HG03469 (cell line): Measurements from ENCODE around the gene PIGN.
A peak's percentile ranks its signal among the peaks of the same experiment; 100 is the strongest.

ENCODE experiments used
- ATAC-seq: cut with Tn5 transposase; IDR thresholded peaks from one replicate; pipeline ENCODE4 v1.9.1; 2021; ENCODE audit warnings: mild to moderate bottlenecking, moderate library complexity, moderate number of reproducible peaks; ENCODE audit not compliant: unreplicated experiment

PIGN gene

GRCh38 chr18:62186774-62187542 is at the start of gene PIGN, which contains the start of gene RELCH:
TSS of gene PIGN (minus strand) at chr18:62187056. CDS start at chr18:62161353, 25,703 bp downstream.
TSS of gene RELCH (plus strand) at chr18:62187255. CDS start at chr18:62187506, 251 bp downstream.
- ATAC-seq, result peak; percentile 79

- ATAC-seq, result no peak
Measured at GRCh38 chr18:62236252-62236651, 49.4 kb upstream of the PIGN start.

GRCh38 chr18:62226047-62226446 is 39.2 kb upstream of the PIGN start:
- no peak for ATAC-seq

DNA sequence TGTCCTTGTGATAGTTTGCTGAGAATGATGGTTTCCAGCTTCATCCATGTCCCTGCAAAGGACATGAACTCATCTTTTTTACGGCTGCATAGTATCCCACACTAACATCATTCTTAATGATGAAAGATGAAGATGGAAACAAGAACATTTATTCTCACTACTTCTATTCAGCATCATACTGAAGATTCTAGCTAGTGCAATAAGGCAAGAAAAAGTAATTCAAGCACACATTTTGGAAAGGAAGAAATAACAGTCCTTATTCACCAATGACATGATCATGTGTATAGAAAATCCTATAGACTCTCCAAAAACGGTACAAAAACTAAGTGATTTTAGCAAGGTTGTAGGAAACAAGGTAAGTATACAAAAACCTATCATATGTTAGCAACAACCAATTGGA is 37.4 kb upstream of the PIGN start:
- no peak for ATAC-seq

- ATAC-seq, result no peak
Measured at GRCh38 chr18:62214790-62215189, 27.9 kb upstream of the PIGN start.

DNA sequence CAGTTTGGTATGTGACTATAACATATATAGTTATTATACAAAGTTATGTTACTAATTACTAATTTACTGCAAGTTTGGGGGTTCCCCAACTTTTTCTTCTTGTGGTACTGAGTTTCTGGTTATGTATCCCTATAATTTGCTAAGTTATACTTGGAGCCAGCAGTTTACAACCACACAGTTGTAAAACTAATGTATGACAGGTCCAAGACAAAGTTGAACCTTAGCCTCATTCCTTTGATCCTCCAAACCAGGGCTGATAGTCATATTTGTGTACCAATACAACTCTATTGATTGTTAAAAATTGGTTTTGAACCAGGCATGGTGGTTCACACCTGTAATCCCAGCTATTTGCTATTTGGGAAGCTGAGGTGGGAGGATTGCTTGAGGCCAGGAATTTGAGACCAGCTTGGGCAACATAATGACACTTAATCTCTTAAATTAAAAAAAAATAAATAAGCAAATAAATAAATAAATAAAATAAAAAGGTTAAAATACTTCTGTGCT is 24.5 kb upstream of the PIGN start:
- no peak for ATAC-seq

- no peak for ATAC-seq
Measured at GRCh38 chr18:62210138-62210537, 23.3 kb upstream of the PIGN start.

DNA sequence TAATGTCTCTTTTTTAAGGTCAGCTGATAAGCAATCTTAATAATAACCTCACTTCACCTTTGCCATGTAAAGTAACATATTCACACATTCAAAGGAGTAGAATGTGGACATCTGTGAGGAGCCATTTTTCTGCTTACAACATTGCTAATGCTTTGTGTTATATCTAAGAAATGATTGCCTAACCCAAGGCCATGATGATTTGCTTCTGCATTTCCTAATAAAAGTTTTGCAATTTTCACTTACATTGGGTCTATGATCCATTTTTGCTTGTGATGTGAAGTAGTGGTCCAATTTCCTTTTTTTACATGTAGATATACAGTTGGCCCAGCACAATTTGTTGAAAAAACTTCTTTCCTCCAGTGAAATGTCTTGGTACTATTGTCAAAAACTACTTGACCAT is 22.2 kb upstream of the PIGN start:
- ATAC-seq, result no peak

- no peak for ATAC-seq
Measured at GRCh38 chr18:62206593-62206992, 19.7 kb upstream of the PIGN start.

DNA sequence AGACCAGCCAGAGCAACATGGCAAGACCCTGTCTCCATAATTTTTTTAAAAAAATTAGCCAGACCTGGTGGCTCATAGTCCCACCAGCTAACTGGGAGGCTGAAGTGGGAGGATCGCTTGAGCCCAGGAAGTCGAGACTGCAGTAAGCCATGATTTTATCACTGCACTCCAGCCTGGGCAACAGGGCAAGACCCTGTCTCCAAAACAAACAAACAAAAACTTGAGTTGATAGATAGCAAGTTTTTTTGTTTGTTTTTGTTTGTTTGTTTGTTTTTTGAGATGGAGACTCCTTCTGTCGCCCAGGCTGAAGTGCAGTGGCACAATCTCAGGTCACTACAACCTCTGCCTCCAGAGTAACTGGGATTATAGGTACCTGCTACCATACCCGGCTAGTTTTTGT is 19.0 kb upstream of the PIGN start:
- no peak for ATAC-seq

DNA sequence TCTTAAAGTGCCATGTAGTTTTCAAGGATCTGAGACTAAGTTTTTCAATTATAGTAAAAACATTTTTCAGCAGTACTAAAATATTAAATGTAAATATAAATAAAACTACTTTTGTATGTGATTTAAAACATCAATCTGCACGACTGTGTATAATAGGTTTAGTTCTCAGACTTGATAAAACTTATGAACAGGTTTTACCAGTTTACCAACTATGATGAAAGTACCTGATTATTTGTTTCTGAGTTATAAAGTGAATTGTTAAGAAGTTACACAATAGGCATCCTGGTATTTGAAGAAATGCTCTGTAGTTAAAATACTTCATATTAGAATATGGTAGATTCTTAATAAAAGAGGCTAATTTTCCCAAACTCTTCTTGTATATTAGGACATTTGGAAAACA is 15.0 kb upstream of the PIGN start:
- ATAC-seq, result no peak

GRCh38 chr18:62200121-62200914 is 13.5 kb upstream of the PIGN start:
- no peak for ATAC-seq

GRCh38 chr18:62199629-62200028 is 12.8 kb upstream of the PIGN start:
- no peak for ATAC-seq

DNA sequence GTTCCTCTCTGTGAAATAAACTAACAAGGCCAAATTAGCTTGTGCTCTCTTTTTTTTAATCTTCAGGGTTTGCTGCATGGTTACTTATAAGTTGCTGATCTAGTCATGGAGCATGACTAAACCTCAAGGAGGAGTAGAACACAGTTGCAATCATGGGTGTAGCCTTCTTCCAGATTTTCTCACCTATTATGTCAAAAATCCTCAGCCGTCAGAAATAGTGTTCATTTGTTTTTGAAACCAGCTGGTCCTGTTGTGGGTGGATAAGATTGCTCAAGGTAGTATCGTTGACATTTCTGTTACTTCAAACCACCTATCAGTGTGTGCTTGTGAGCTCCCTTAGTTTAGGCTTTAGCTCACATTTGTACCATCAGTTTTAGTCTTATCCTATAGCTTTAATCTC is 11.4 kb upstream of the PIGN start:
- no peak for ATAC-seq

DNA sequence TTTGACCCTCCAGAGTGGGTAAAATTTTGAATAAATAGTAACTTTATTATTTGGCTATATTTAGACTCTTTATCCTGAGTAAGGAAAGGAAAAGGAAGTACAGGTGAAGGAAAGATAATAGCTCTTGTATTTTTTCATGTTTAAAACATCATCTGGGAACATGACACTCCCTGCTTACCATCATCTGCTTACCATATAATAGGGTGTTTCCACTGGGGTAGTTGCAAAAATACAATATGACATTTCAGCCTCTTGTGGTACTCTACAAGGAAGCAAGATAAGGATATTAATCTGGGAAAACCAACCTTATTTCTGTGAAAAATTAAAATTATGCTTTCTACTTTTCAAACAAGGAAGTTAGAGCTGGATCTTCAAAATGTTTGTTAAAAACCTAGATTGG is 10.1 kb upstream of the PIGN start:
- ATAC-seq, result no peak

DNA sequence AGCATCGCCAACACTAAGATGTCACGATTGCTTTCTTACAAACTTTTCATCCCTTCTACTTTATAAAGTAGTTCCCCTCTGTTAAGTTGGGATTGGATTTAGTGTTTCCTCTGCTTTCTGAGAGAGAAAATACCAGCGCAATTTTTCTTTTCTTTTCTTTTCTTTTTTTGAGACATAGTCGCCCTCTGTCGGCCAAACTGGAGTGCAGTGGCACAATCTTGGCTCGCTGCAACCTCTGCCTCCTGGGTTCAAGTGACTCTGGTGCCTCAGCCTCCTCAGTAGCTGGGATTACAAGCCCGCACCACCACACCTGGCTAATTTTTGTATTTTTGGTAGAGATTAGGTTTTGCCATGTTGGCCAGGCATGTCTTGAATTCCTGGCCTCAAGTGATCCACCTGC is 9.2 kb upstream of the PIGN start:
- ATAC-seq, result no peak

GRCh38 chr18:62189208-62189607 is 2.4 kb upstream of the PIGN start:
- no peak for ATAC-seq

GRCh38 chr18:62187543-62188510 is 971 bp upstream of the PIGN start:
- ATAC-seq, result no peak

- ATAC-seq, result peak; percentile 12
Measured at GRCh38 chr18:62186499-62186773, 420 bp downstream of the PIGN start.

- no peak for ATAC-seq
Measured at GRCh38 chr18:62183578-62184195, 3.2 kb downstream of the PIGN start.

DNA sequence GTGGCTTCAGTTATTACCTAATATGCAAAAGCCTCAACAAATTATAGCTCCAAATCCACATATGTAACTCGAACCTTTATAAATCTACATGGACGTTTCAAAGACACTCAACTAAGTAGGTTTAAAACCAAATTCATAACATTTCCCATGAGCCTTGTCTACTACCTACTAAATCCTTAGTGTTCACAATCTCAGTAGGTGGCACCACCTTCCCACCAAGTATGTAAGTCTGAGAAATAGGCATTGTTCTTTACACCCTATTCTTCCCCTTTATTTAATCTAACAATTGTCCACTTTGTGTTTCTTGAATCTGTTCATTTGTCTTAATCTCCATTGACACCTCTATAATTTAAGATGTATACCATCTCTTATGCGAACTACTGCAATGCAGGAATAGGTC is 4.6 kb downstream of the PIGN start:
- ATAC-seq, result no peak
